HepG2 (cell line): ENCODE data around the gene KIAA2012. TPM values are rescaled to one million over a fixed set of nuclear protein-coding genes. Genes with fewer than 3 reads are reported as not detected.

ENCODE experiments used
- FOXK2 ChIP-seq: fragments of 450-650 bp; IDR thresholded peaks from 2 replicates; pipeline ENCODE4 v1.6.1; 2016
- GZF1 ChIP-seq: sonication (generic); formaldehyde crosslinking; IDR thresholded peaks from 2 replicates; pipeline ENCODE4 v1.5.1; 2020; ENCODE audit warnings: mild to moderate bottlenecking, missing genetic modification reagents
- NFE2L1 ChIP-seq: sonication (generic); formaldehyde crosslinking; IDR thresholded peaks from 2 replicates; pipeline ENCODE4 v1.4.0; 2020; ENCODE audit warnings: missing genetic modification reagents, mild to moderate bottlenecking, borderline replicate concordance
- PAWR ChIP-seq: sonication (generic); formaldehyde crosslinking; IDR thresholded peaks from 2 replicates; pipeline ENCODE4 v1.4.0; 2020; ENCODE audit warnings: missing genetic modification reagents, mild to moderate bottlenecking, borderline replicate concordance
- PHF20 ChIP-seq: sonication (generic); formaldehyde crosslinking; IDR thresholded peaks from 2 replicates; pipeline ENCODE4 v1.5.0; 2020; ENCODE audit warnings: mild to moderate bottlenecking, missing genetic modification reagents
- POGZ ChIP-seq: sonication (generic); formaldehyde crosslinking; IDR thresholded peaks from 2 replicates; pipeline ENCODE4 v1.4.0; 2020; ENCODE audit warnings: mild to moderate bottlenecking, missing genetic modification reagents
- RERE ChIP-seq: IDR thresholded peaks from 2 replicates; pipeline ENCODE4 v1.6.1; 2016; ENCODE audit warnings: low read depth, missing genetic modification reagents, missing compliant biosample characterization
- SP4 ChIP-seq: sonication (generic); formaldehyde crosslinking; IDR thresholded peaks from 2 replicates; pipeline ENCODE4 v1.8.1; 2023; ENCODE audit warnings: mild to moderate bottlenecking, missing genetic modification reagents
- THYN1 ChIP-seq: sonication (generic); formaldehyde crosslinking; IDR thresholded peaks from 2 replicates; pipeline ENCODE4 v1.8.1; 2023; ENCODE audit warnings: low read depth, mild to moderate bottlenecking, moderate library complexity, missing genetic modification reagents, borderline replicate concordance
- TOE1 ChIP-seq: sonication (generic); formaldehyde crosslinking; IDR thresholded peaks from 2 replicates; pipeline ENCODE4 v1.4.0; 2020; ENCODE audit warnings: mild to moderate bottlenecking, missing genetic modification reagents
- TP53 ChIP-seq: sonication (generic); formaldehyde crosslinking; conservative IDR thresholded peaks from 2 replicates; pipeline ENCODE4 v1.4.0; 2020; ENCODE audit warnings: missing genetic modification reagents
- ZBTB37 ChIP-seq: sonication (generic); formaldehyde crosslinking; IDR thresholded peaks from 2 replicates; pipeline ENCODE4 v1.4.0; 2020; ENCODE audit warnings: mild to moderate bottlenecking, missing genetic modification reagents
- ZBTB39 ChIP-seq: sonication (generic); formaldehyde crosslinking; IDR thresholded peaks from 2 replicates; pipeline ENCODE4 v1.5.0; 2020; ENCODE audit warnings: missing genetic modification reagents
- ZNF124 ChIP-seq: sonication (generic); formaldehyde crosslinking; IDR thresholded peaks from 2 replicates; pipeline ENCODE4 v1.4.0; 2020; ENCODE audit warnings: missing genetic modification reagents
- ZNF354B ChIP-seq: sonication (generic); formaldehyde crosslinking; IDR thresholded peaks from 2 replicates; pipeline ENCODE4 v1.8.0; 2022; ENCODE audit warnings: mild to moderate bottlenecking, missing genetic modification reagents
- ZNF367 ChIP-seq: sonication (generic); formaldehyde crosslinking; IDR thresholded peaks from 2 replicates; pipeline ENCODE4 v1.4.0; 2020; ENCODE audit warnings: missing genetic modification reagents, borderline replicate concordance
- ZNF432 ChIP-seq: sonication (generic); formaldehyde crosslinking; IDR thresholded peaks from 2 replicates; pipeline ENCODE4 v1.5.0; 2020; ENCODE audit warnings: missing genetic modification reagents, mild to moderate bottlenecking, borderline replicate concordance
- ZNF772 ChIP-seq: sonication (generic); formaldehyde crosslinking; IDR thresholded peaks from 2 replicates; pipeline ENCODE4 v1.5.0; 2020; ENCODE audit warnings: mild to moderate bottlenecking, missing genetic modification reagents
- ZNF784 ChIP-seq: sonication (generic); formaldehyde crosslinking; IDR thresholded peaks from 2 replicates; pipeline ENCODE4 v1.5.1; 2020; ENCODE audit warnings: missing genetic modification reagents, mild to moderate bottlenecking, borderline replicate concordance
- polyA plus RNA-seq, 8 experiments: library from polyadenylated mRNA; depleted of rRNA in 3 of 8; stranded (reverse) in 7 of 8; unstranded in 1 of 8; fragments of >200 nt; fragmentation: Illumina TruSeq in 4 of 8; extraction: Trizol in 4 of 8; gene quantifications; 2 replicates each; pipeline versions ENCODE4 v1.2.1 to v1.2.3, GENCODE V29; 2011 to 2016; ENCODE audit warnings: low read depth in 4 of 8, missing spikeins in 1 of 8, mixed read lengths in 1 of 8; ENCODE audit not compliant: insufficient read depth in 1 of 8
- total RNA-seq, 5 experiments: library from RNA; depleted of rRNA; stranded (reverse); fragments of >200 nt; fragmentation: Illumina TruSeq; extraction: Trizol; gene quantifications; 2 replicates each; pipeline ENCODE4 v1.2.3, GENCODE V29; 2016; ENCODE audit warnings: low read depth in 1 of 5

Gene KIAA2012
- total and polyA plus RNA-seq, 2 of the 13 experiments (the other 11 are each of a cell fraction or from before 2014, with no cell fraction given) = not detected

- no peak for TF ChIP-seq RERE (CRISPR knock-in tag)
- TF ChIP-seq ZNF354B = 0 out of 2 replicates have a peak, but pooled peaks have one; percentile 61
- TF ChIP-seq ZNF124 (CRISPR knock-in tag) = peak; percentile 65; the same call in 1 of the 2 replicates
- no peak for TF ChIP-seq TP53 (CRISPR knock-in tag)
- TF ChIP-seq ZBTB39 (CRISPR knock-in tag) = 0 out of 2 replicates have a peak, but pooled peaks have one; percentile 58
- TF ChIP-seq PHF20 (CRISPR knock-in tag) = peak; percentile 85
- TF ChIP-seq GZF1 (CRISPR knock-in tag) = peak; percentile 63
- TF ChIP-seq ZBTB37 (CRISPR knock-in tag) = no peak
- 0 out of 2 replicates have a peak, but pooled peaks have one; percentile 37 for TF ChIP-seq NFE2L1 (CRISPR knock-in tag)
- TF ChIP-seq TOE1 (CRISPR knock-in tag) = no peak; the same call in 1 of the 2 replicates
- TF ChIP-seq SP4 (CRISPR knock-in tag) = peak; percentile 68
- TF ChIP-seq ZNF772 = peak; percentile 87
- peak; percentile 30; the same call in 1 of the 2 replicates for TF ChIP-seq FOXK2
- TF ChIP-seq POGZ (CRISPR knock-in tag) = peak; percentile 87
- TF ChIP-seq ZNF367 (CRISPR knock-in tag) = 0 out of 2 replicates have a peak, but pooled peaks have one; percentile 53
- TF ChIP-seq ZNF784 (CRISPR knock-in tag) = 0 out of 2 replicates have a peak, but pooled peaks have one; percentile 33
- peak; percentile 79; the same call in 1 of the 2 replicates for TF ChIP-seq THYN1 (CRISPR knock-in tag)
- no peak for TF ChIP-seq PAWR (CRISPR knock-in tag)
- no peak for TF ChIP-seq ZNF432 (CRISPR knock-in tag)
Observed at GRCh38 chr2:202238234-202239197, 165.5 kb downstream of the KIAA2012 start, which contains the start of gene SUMO1 (continued).
